Measurements from ENCODE around the gene DOC2A. TPM values are rescaled to one million over a fixed set of nuclear protein-coding genes. Genes with fewer than 3 reads are reported as not detected.
A peak's percentile ranks its signal among the peaks of the same experiment; 100 is the strongest.

Gene DOC2A
- total and polyA plus RNA-seq, 11 donors = 0.09 to 1.4 (median 0.88) TPM; not detected in 4

DNA sequence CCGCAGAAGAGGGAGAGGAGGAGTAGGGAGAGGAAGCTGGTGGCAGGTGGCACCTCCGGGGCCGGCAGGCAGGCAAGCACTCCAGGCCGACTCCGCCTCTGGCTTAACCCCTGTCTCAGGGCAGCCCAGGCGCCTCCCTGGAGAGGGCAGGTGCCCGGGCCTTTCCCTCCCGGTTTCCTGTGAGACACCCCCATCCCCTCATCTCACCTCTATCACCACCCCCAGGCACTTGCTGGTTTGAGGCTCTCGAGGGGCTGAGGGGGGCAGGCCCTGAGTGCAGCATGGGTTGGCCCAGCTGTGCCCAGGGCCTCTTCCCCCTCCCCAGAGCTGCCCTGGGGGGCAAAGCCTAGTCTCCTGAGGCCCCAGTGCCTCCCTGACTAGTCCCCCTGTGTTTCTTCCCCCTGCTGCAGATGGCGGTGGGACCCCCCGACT is 6.0 kb downstream of the DOC2A start:
- peak in 1 of 4 donors; percentile 6 for ATAC-seq

GRCh38 chr16:30004424-30004776 is 6.4 kb downstream of the DOC2A start:
- H3K27ac ChIP-seq = no peak overlapping the region
- H3K4me1 ChIP-seq = peaks cover 0 to 6% (median 0%) of the 10 kb centered on the region in 12 donors
- TF ChIP-seq CTCF (IDR thresholded peaks at IDR 0.05) = no peak
- no peak for TF ChIP-seq POLR2A (IDR thresholded peaks at IDR 0.05)
- H3K36me3 ChIP-seq = peaks cover 0 to 33% (median 15%) of the 10 kb centered on the region in 9 donors
- no peaks in the 10 kb centered on the region for H3K9me3 ChIP-seq
- peak in 1 of 4 donors; percentile 2 for ATAC-seq
- peaks cover 0 to 14% (median 8%) of the 10 kb centered on the region in 9 donors for H3K27me3 ChIP-seq
- H3K4me3 ChIP-seq = no peak overlapping the region
- intact Hi-C loops (cut with DNase I) = loop anchor here in 6 of 10 donors (5.0 to 10.0 kb wide), 7 partner anchors 37 to 190 kb away; partner anchors contain the start of genes CDIPT (in 3 of the 6), KCTD13 (in 2 of the 6), PAGR1 (in 1 of the 6) and PRRT2 (in 1 of the 6)
- WGBS, 4 donors = 81 to 85% (median 84%) methylated on average over 6 to 19 of the region's 19 CpGs
- peak in 2 of 5 donors; percentile 29 to 40 for DNase-seq

More for the DNA sequence above, 6.0 kb downstream of the DOC2A start:
- peak in 1 of 5 donors; percentile 39 for DNase-seq
- no peak overlapping the region for H3K27ac ChIP-seq
- 60 to 71% (median 62%) methylated on average over 9 to 11 of the region's 11 CpGs for WGBS, 4 donors
- intact Hi-C loops (cut with DNase I) = loop anchor here in 6 of 10 donors (5.0 to 10.0 kb wide), 9 partner anchors 38 to 303 kb away; partner anchors contain the start of genes CDIPT (in 4 of the 6), KCTD13 (in 4 of the 6), PAGR1 (in 1 of the 6) and PRRT2 (in 1 of the 6)
- H3K4me1 ChIP-seq = peaks cover 0 to 7% (median 0%) of the 10 kb centered on the region in 12 donors
- H3K27me3 ChIP-seq = peaks cover under 1 to 18% (median 11%) of the 10 kb centered on the region in 9 donors
- TF ChIP-seq CTCF (IDR thresholded peaks at IDR 0.05) = no peak
- no peak for TF ChIP-seq POLR2A (IDR thresholded peaks at IDR 0.05)
- peaks cover 0 to 30% (median 13%) of the 10 kb centered on the region in 9 donors for H3K36me3 ChIP-seq
- H3K9me3 ChIP-seq = no peaks in the 10 kb centered on the region
- H3K4me3 ChIP-seq = no peak overlapping the region

- Histone ChIP-seq H3K4me1 (peaks cover 0 to 6% (median 0%) of the 10 kb centered on the region in 12 donors), H3K27me3 (peaks cover 0 to 8% (median 4%) of the 10 kb centered on the region in 9 donors), H3K36me3 (peaks cover 0 to 36% (median 15%) of the 10 kb centered on the region in 9 donors), H3K9me3 (no peaks in the 10 kb centered on the region), H3K27ac (no peak overlapping the region), H3K4me3 (no peak overlapping the region)
- TF ChIP-seq CTCF (IDR thresholded peaks at IDR 0.05) (no peak), POLR2A (IDR thresholded peaks at IDR 0.05) (no peak)
- peak in 1 of 5 donors; percentile 51 for DNase-seq
- intact Hi-C loops (cut with DNase I) = loop anchor here in 6 of 10 donors (5.0 to 10.0 kb wide), 7 partner anchors 37 to 189 kb away; partner anchors contain the start of genes CDIPT (in 3 of the 6), KCTD13 (in 2 of the 6), PAGR1 (in 1 of the 6) and PRRT2 (in 1 of the 6)
- no peak for ATAC-seq
- WGBS, 4 donors = 86 to 89% (median 87%) methylated on average over 11 to 17 of the region's 17 CpGs
These were observed 7.0 kb downstream of the DOC2A start for GRCh38 chr16:30003670-30004423.
